ENCODE data around the gene FOXRED1.
"Not testable (repeated sequence)": the region's sequence is repeated elsewhere in the genome, so short reads cannot be mapped to it uniquely, and the experiment has no call there.

Gene FOXRED1

DNA sequence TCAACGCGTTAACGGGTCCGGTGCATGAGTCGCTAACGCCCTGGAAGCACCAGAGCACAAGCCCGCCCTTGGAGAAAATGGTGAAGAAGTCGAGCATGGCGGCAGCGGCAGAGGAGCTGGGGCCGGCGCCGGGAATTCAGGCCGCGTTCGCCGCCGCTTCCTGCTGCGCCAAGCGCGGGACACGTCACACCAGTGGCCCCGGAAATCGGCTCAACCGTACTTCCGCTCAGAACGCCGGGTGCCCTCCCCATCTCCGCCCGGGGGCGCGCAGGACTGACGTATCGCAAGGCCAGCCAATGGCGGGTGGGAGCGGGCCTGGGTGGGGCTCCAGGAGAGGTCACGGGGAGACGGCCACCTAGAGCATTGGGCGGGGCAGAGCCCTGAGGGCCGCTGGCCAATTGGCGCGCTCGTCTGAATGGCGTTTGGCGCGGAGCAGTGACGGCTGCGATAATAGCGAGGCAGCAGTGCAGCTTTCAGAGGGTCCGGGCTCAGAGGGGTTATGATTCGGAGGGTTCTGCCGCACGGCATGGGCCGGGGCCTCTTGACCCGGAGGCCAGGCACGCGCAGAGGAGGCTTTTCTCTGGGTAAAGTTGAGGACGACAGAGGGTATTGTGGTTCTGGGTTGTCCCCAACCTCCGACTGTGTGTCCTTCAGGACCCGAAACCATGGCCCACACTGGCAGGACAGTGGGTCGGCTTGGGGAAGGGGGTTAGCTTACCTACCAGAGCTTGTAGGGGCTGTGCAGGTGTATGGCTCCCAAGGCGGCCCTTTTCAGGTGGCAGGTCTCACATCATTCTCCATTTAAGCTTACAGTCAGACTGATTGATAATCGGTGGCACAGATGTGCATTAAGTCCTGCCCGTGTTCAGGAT lies at the start of gene FOXRED1, which contains the start of gene SRPRA:
TSS of gene FOXRED1 (plus strand) at position 447 of the 872 bp plus-strand sequence. CDS start at position 500, 53 bp downstream.
TSS of gene SRPRA (minus strand) at position 188 of the 872 bp plus-strand sequence. CDS start at position 97, 91 bp downstream.
- DNase-seq = peak; percentile 99 to 100 (median 99)

DNA sequence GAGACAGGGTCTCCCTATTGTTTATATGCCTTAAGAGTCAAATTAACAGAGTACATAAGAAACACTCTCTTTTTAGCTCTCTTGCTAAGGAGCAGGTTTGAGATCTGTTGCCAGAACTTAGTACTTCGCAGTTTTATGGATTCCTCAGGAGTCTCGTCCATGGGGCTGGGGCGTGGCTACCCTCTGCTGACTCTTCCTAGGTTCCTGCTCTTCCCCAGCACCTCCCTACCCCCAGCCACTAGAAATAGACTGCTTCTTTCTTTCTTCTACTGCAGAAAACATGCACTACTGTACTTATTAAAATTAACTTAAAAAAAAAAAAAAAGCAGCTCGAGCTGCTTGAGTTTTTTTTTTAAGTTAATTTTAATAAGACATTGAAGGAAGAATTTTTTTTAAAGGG lies 49.4 kb upstream of the FOXRED1 start:
- DNase-seq = no peak

DNA sequence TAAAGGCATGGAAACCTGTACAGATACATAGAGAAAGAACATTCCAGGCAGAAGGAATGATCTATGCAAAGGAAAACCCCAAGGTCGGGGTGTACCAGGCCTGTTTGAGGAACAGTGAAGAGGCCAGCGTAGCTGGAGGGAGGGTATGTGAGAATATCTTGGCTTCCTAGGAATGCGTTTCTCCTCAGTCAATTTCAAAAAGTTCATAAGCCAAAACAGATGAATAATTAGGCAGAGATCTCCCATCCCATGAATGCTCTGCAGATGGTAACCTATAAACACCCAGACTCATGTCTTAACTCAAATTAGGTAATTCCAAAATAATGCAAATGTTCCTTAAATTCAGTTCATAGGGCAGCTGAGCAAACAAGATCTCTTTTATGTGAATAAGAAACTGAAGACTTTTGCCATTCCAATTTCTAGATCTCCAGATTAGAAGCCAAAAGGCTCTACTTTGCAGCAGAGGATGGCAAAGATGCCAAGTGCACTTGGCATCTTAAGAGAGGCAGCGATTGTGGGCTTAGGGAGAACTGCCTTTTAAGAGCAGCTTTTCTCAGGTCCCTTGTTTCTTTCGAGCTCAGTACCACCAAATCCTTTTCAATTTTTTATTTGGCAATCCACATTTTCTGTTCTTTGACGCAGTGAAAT lies 44.2 kb upstream of the FOXRED1 start:
- DNase-seq = no peak

DNA sequence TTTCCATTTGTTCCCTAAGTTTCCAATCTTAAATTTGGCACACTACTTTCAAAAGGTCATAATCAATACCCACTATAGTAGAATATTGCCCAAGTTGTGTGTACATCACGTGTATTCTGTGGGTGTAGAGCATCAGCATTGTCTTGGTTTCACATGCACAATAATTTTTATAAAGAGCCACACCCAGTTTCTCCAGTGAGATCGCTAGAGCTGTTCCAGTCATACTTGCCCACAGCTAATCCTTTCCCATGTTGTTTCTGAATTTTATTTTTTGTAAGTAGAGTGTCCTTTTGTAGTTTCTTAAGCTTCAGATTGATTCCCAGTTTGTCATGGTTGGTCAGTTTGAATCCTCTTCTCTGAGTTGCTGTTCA lies 43.7 kb upstream of the FOXRED1 start:
- no peak for DNase-seq

DNA sequence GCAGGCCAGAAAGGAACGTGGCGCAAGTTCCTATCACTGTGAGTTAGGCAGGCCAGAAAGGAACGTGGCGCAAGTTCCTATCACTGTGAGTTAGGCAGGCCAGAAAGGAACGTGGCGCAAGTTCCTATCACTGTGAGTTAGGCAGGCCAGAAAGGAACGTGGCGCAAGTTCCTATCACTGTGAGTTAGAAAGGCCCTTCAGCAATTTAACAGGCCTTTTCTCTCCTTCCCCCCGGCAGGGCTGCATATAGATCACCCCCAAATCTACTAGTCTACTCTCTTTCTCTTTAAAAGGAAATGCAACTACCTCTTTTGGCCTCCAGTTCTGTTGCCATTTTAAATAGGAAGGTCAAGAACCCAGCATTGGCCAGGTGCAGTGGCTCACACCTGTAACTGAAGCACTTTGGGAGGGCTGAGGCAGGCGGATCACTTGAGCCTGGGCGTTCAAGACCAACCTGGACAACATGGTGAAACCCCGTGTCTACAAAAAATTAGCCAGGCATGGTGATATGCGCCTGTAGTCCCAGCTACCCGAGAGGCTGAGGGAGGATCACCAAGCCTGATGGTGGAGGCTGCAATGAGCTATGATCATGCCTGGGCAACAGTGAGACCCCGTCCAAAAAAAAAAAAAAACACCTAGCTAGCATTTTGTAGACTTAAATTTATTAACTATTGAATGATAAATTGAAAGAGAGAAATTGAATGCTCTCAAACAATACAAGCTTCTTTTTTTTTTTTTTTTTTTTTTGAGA lies 42.4 kb upstream of the FOXRED1 start:
- DNase-seq = no peak

DNA sequence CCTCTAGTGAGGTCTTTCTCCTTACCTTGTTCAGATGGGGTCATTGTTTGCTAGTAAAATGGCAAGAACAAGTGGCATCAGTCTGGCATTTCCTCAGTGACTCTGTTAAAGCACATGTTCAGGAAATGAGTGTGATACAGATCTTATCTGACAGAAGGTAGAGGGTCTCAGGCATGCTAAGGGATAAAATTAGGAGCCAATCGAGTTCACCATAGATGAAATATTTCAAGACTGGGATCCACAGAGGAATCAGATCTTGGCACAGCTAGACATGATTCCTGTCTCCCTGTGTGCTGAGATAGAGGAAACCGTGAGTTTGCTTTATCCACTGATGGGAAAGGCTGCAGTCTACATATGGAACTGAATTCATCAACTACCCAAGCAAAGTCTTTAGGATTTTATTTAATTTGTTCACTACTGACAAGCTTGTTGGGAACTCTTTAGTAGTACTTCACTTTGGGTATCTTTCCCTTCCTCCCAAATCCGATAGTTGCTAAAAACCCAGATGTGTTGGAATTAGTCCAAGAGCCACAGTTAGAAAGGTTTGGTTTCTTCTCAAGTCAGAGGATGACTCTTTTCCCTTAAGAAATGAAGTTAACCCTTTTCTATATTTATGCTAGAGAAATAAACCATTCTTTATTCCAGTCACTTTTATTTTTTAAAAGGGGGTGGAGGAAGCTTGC lies 39.0 kb upstream of the FOXRED1 start:
- no peak for DNase-seq

DNA sequence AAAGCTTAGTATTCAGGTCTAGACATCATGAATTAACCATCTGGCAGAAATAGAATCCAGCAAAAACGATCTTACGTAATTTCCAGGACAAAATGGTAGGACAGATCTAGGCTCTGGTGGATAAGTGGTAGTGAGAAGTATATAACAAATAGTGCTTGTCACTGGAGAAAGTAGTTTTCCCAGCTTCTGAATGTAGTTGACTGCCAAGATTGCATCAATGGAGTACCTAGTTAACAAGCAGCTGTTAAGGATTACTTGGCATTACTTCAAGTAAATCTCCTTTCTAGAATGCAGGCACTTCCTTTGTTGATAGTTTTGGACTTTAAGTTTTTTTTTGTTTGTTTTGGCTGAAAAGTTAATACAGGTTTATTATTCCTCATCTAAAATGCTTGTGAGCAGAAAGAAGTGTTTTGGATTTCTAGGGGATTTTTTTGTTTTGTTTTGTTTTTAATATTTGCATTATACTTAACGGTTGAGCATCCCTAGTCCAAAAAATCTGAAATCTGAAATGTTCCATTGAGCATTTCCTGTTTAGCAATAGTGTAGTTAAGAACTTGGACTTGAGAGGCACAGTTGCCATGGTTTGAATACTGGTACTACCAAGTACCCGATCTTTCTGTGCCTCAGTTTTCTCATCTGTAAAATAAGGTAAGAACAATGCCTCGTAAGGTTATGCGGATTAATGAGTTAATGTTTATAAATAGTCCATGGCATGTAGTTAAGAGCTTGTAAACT lies 37.1 kb upstream of the FOXRED1 start:
- no peak for DNase-seq

DNA sequence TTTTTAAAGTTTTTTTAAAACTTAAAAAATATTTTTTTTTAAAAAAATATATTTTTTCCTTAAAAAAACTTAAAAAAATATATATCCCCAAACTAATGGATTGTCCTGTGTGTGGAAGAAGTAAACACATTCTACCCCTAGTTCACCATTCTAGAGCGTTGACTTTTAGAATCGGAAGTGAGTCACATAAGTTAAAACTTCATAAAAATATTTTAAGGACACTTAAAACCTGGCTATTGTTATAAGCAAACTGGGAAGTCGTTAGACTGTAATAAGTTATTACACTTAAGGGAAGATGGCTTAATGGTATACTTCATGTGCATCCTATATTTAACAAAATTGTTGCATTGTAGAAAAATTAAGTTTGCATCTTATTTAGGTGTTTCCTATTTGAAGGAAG lies 36.3 kb upstream of the FOXRED1 start:
- no peak for DNase-seq

DNA sequence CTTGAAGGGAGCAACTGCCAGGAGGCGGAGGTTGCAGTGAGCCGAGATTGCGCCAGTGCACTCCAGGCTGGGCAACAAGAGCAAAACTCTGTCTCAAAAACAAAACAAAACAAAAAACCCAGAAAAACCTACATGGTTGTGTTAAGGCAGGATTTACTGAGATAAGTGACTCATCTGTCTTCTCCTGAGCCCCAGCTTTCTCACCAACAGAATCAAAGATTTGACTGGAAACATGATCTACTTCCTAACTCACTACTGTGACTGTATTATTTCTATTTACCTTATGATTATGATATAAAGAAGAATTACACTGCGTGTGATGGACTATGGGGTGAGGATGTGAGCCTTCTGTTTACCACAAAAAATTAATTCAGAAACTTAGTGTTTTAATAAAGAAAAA lies 35.6 kb upstream of the FOXRED1 start:
- no peak for DNase-seq

DNA sequence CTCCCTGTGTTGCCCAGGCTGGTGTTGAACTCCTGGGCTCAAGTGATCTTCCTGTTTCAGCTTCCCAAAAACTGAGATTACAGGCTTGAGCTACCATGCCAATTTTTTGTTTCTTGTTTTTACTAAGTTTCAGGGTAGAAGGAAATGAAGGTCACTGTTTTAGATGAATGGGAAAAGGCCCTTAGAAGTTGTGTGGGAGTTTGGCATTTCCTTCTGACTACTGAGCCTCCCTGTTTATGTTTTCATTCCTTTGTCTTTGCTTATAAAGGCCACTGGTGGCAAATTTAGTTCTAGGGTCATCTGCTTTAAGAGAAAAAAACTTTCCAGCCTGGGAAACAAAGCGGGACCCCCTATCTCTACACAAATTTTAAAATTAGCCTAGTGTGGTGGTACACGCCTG lies 22.3 kb upstream of the FOXRED1 start:
- DNase-seq = no peak

DNA sequence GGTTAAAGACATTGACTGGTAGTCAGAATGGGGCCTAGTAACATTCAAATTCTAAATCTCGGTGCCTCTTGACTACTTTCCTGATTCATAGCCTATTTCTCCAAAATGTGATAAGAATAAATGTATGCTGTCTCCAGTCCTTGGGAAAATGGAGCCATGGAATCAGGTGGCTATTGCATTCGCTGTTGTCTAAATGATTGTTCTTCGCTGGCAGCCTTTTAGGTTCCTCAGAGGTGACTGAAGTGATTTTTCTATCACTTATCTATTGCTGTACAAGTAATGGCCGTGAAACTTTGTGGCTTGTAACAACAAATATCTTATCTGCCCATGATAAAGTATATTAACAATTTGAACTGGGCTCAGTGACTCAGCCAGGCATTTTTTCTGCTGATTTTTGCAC lies 15.7 kb upstream of the FOXRED1 start:
- no peak for DNase-seq

DNA sequence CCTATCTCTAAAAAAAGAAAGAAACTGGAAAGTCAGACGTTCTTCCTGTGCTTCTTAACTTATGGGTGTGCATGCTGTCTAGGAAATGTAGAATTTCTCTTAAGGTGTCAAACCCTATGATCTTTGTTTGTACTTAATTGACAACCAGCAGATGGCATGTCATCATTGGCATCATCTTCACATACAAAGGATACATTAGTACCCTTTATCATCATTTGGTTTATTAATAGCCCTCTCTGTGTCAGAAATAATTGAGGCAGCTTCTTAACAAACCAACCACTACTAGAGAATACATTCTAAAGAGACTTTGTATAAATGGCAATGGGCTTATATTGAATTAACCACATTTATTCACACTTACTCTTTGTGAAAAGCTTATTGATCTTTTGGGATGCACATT lies 14.1 kb upstream of the FOXRED1 start:
- DNase-seq = no peak

DNA sequence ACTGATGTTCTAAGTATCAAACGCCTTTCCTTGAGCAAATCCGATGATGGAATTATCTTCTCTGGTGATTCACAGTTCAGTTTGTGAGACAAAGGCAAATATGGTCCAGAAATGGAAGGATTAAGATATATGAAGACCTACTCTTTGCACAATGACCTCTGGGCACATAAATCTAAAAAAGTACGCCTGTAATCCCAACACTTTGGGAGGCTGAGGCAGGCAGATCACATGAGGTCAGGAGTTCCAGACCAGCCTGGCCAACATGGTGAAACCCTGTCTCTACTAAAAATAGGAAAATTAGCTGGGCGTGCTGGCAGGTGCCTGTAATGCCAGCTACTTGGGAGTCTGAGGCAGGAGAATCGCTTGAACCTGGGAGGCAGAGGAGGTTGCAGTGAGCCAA lies 13.4 kb upstream of the FOXRED1 start:
- DNase-seq = not testable (repeated sequence)

DNA sequence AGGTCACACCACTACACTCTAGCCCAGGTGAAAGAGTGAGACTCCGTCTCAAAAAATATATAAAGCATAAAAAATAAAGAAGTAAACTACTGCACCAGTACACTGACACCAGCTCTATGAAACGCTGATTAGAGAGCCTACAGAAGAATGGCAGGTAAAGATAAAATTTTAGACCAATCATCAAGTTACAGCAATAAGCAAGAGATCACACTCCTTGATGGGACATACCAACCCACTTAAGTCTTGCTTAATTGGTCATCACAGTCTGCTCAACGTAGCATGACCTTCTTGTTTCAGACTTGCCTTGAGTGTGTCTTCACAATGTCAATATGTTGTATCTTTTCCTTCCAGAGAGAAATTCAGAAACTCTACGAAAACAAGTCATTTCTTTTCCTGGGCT lies 12.7 kb upstream of the FOXRED1 start:
- no peak for DNase-seq

DNA sequence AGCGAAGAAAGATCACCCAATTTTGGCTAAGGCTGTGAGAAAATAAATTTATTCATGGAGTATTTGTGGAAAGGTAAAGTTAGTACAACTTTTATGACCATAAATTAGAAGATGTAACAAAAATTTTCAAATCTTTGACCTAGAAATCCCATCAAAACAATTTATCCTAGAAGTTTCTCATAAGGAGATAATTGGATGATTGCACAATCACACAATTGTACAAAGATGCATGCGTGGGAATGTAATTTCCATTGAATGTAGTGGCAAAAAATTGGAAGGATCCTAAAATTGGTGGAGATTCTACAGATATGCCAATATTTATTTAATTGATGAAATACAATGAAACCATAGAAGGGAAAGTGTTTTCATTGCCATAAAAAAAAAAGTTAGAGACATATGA lies 11.8 kb upstream of the FOXRED1 start:
- no peak for DNase-seq

DNA sequence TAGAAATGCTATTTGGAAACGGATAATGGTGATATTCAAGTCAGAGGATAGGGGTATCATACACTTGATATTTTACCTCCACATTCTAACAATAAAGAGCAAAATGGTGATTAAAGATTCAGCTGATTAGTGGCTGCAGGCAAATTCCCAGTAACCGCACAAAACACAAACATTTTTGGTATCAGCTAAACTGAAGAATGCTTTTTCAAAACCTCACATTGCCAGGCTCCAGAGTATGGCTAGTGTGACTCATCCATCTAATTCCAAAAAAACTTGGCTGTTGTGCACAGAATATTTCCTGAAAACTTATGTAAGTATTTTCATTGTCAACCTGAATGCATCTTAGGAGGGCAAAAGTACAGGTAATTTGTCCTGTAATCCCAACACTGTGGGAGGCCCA lies 11.2 kb upstream of the FOXRED1 start:
- DNase-seq = no peak

DNA sequence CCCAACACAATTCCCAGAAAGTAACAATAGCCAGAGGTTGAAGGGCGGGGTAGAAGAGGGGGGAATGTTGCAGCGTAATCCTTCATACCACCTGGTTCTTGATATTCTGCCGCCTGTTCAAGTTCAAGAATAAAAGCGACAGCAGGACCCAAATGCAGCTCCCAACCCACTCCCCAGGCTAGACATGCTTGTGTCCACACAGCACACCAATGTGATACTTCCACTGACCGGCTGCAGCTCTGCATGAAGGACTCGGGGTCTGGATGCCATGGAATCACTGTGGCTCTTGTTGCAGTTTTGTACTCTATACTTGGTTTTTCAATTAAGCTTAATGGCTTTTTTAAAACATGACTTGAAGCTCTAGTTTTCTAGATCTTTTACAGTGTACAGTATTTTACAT lies 6.7 kb upstream of the FOXRED1 start:
- no peak for DNase-seq

DNA sequence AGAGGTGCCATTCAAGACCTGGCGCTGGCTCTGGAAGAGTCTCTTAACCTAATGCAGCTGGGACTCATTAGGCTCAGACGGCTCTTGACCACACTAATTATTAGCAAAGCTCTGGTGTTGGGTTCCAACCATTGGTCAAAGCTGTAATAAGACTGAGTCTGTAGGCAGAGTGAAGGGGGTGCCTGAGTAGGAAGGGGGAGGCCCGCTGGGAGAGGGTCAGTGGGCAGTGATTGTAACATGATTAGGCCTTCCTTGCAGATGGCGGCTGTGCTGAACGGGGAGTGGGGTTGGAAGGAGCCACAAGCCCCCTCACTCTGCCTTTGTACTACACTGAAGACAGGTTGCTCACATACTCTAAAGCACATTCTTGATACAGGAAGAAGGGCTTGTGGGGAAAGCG lies 5.5 kb upstream of the FOXRED1 start:
- no peak for DNase-seq

DNA sequence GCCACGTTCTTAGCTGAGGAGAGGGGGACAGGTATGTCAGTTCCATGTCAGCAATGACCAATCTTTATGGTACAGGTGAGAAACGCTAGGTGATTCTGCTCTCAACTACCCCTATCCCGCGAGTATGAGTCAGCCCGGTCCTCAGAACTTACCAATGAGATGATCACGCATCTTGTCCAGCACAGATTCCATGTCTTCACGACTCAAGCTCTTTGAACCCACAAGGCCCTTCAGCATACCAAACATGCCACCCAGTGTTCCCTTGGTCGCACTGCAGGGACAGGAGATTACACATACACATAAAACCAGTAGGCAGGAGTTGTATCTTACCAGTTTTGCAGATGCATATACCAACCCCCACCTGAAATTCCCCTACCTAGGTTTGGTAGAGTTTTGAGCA lies 3.1 kb upstream of the FOXRED1 start:
- no peak for DNase-seq

DNA sequence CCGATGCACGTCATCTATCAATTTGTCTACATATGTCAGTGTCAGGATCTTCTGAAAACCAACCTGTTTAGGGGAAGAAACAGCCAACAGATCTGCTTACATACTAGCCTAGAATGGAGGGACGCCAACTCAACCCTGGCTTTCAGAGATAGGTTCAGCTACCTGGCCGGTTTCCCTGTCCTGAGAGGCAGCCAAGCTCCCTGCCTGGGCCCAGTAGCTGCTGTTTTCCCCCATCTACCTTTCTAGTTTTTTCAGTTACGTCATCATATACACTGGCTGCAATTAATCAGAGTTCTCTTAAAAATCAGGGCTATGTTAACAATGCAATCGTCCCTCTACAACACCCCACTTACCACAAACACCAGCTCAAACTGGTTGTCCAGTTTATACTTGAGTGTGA lies 1.3 kb upstream of the FOXRED1 start:
- DNase-seq = no peak

DNA sequence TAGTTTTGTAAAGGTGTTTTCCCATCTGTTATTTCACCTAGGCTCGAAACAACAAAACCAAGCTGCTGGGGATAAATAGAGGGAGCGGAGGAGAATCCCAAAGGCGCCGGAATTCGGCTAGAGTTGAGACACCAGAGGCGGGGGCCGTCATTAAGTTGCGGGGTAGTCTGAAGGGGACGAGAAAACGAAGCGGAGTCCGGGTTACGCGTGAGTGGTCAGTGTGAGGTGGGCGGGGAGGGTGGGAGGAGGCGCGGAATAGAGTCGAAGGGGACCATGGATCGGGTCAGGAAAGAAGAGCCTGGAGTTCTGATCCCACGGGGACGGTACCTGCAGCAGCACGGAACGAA lies 620 bp upstream of the FOXRED1 start:
- DNase-seq = no peak

DNA sequence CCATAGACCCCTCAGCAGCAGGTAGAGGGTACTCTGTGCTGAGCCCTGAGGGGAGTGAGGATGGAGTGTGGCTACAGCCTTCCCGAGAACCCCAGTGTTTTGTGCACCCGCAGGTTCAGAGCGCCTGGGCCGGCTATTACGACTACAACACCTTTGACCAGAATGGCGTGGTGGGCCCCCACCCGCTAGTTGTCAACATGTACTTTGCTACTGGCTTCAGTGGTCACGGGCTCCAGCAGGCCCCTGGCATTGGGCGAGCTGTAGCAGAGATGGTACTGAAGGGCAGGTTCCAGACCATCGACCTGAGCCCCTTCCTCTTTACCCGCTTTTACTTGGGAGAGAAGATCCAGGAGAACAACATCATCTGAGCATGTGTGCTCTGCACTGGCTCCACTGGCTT lies 8.4 kb downstream of the FOXRED1 start:
- no peak for DNase-seq

DNA sequence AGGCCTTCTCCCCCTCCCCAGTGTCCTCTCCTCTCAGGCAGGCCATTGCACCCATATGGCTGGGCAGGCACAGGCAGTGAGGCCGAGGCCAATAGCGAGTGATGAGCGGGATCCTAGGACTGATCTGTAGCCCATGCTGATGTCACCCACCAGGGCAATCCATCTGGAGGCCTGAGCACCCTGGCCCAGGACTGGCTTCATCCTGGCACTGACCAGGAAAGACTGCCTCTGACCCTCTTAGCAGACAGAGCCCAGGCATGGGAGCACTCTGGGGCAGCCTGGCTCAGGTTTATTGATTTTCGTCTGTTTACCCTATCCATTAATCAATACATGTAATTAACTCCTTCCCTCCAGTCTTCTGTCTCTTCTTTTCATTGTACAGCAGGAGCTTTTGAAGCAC lies 8.8 kb downstream of the FOXRED1 start:
- DNase-seq = no peak

All from NCI-H1417 (cell line).